Trophoblast cell (in vitro differentiated cells and primary cell): ENCODE results near the gene TNS1.

Source experiments
- DNase-seq, 2 donors: peaks; one replicate each; pipeline ENCODE4 v3.0.0-alpha.2; 2016
- H2AFZ ChIP-seq: 2 replicates; pipeline ENCODE4 v1.6.1; 2013; ENCODE audit warnings: low read length, moderate library complexity, mild to moderate bottlenecking; ENCODE audit not compliant: insufficient read depth, poor library complexity
- H2AK5ac ChIP-seq: 2 replicates; pipeline ENCODE4 v1.6.1; 2013; ENCODE audit warnings: mild to moderate bottlenecking, low read length
- H2BK120ac ChIP-seq: 2 replicates; pipeline ENCODE4 v1.6.1; 2013; ENCODE audit warnings: low read length, mild to moderate bottlenecking, moderate library complexity; ENCODE audit not compliant: insufficient read depth, poor library complexity
- H2BK12ac ChIP-seq: 2 replicates; pipeline ENCODE4 v1.6.1; 2013; ENCODE audit warnings: mild to moderate bottlenecking, low read length, moderate library complexity
- H2BK5ac ChIP-seq: 2 replicates; pipeline ENCODE4 v1.6.1; 2013; ENCODE audit warnings: low read length, low read depth, moderate library complexity, mild to moderate bottlenecking; ENCODE audit not compliant: poor library complexity
- H3K14ac ChIP-seq: 2 replicates; pipeline ENCODE4 v1.6.1; 2013; ENCODE audit warnings: mild to moderate bottlenecking, low read length
- H3K18ac ChIP-seq: 2 replicates; pipeline ENCODE4 v1.6.1; 2013; ENCODE audit warnings: mild to moderate bottlenecking, low read length
- H3K23ac ChIP-seq: 2 replicates; pipeline ENCODE4 v1.6.1; 2013; ENCODE audit warnings: low read length
- H3K27ac ChIP-seq: 2 replicates; pipeline ENCODE4 v1.5.1; 2013; ENCODE audit warnings: low read depth, mild to moderate bottlenecking, inconsistent platforms, low read length, moderate library complexity
- H3K27me3 ChIP-seq: 2 replicates; pipeline ENCODE4 v1.6.1; 2013; ENCODE audit warnings: inconsistent platforms, mild to moderate bottlenecking, low read length, moderate library complexity; ENCODE audit not compliant: insufficient read depth
- H3K36me3 ChIP-seq, 2 experiments: 1 replicate in 1 of 2; 2 replicates in 1 of 2; pipeline ENCODE4 v1.6.1; 2013; ENCODE audit warnings: low read length in 2 of 2, mild to moderate bottlenecking in 2 of 2, moderate library complexity in 1 of 2; ENCODE audit not compliant: insufficient read depth in 2 of 2, control insufficient read depth in 1 of 2
- H3K4ac ChIP-seq: 2 replicates; pipeline ENCODE4 v1.6.1; 2013; ENCODE audit warnings: low read depth, mild to moderate bottlenecking, low read length, moderate library complexity
- H3K4me1 ChIP-seq, 2 experiments: 1 replicate in 1 of 2; 2 replicates in 1 of 2; pipeline ENCODE4 v1.6.1; 2013; ENCODE audit warnings: low read length in 2 of 2, mild to moderate bottlenecking in 2 of 2, moderate library complexity in 1 of 2; ENCODE audit not compliant: insufficient read depth in 2 of 2, control insufficient read depth in 1 of 2
- H3K4me2 ChIP-seq: 2 replicates; pipeline ENCODE4 v1.6.1; 2013; ENCODE audit warnings: inconsistent platforms, mild to moderate bottlenecking, low read length, moderate library complexity
- H3K4me3 ChIP-seq: 2 replicates; pipeline ENCODE4 v1.5.1; 2013; ENCODE audit warnings: mild to moderate bottlenecking, low read depth, low read length, inconsistent platforms
- H3K79me1 ChIP-seq: one replicate; pipeline ENCODE4 v1.6.1; 2013; ENCODE audit warnings: low read length
- H3K79me2 ChIP-seq: 2 replicates; pipeline ENCODE4 v1.6.1; 2013; ENCODE audit warnings: low read length, mild to moderate bottlenecking; ENCODE audit not compliant: control insufficient read depth, insufficient read depth, poor library complexity
- H3K9ac ChIP-seq: 2 replicates; pipeline ENCODE4 v1.6.1; 2013; ENCODE audit warnings: mild to moderate bottlenecking, low read length
- H3K9me3 ChIP-seq: 2 replicates; pipeline ENCODE4 v1.6.1; 2013; ENCODE audit warnings: low read depth, mild to moderate bottlenecking, control low read depth, inconsistent platforms, low read length; ENCODE audit not compliant: insufficient read depth
- H4K12ac ChIP-seq: 2 replicates; pipeline ENCODE4 v1.6.1; 2013; ENCODE audit warnings: low read depth, mild to moderate bottlenecking, low read length, moderate library complexity
- H4K8ac ChIP-seq: 2 replicates; pipeline ENCODE4 v1.6.1; 2013; ENCODE audit warnings: low read depth, mild to moderate bottlenecking, low read length, moderate library complexity
- H4K91ac ChIP-seq: one replicate; pipeline ENCODE4 v1.6.1; 2013; ENCODE audit warnings: low read depth, mild to moderate bottlenecking, low read length, moderate library complexity
- WGBS: extraction: QIAGEN DNeasy Blood & Tissue Kit; methylation state at CpG from one replicate; pipeline ENCODE4 v1.1.7; 2013; ENCODE audit warnings: missing lambda C conversion rate; ENCODE audit not compliant: insufficient read length, insufficient coverage; ENCODE audit errors: extremely low coverage; 5-methylcytosine and 5-hydroxymethylcytosine counted together

The TNS1 gene

DNA sequence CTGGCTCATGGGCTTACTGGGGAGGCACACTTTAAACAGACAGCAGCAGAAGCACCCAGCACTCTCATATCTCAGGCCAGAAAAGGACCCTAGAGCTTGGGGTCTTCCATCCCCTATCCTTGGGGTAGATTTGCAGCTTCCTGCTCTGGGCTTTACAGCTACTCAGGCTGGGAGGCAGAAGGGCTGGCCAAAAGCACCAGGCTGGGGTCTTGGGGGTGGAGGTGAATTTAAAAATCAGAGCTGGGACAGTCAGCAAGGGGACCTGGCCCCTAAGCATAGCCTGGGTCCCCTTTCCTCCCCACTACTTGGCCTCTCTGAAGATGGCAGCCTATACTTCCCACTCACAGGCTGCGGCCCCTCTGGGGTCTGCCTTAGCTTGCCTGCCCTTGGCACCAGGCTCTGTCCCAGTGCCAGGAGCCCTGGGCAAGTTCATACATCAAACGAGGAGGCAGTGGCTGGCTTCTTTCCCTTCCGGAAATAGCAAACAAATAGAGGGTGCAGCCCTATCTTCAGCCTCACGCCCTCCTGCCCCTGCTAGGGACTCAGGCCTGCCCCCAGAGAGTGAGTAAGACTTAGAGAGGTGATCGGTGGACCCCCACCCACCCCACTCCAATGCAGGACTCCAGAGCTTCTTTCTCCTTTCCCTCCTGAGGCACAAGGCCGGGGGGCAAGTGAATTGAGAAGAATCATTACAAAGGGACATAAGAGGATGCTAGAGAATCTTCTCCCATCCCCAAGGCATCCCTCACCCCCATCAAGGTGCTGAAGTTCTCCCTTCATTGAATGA is 26.0 kb upstream of the TNS1 start:
- H3K4me1 ChIP-seq: no peaks in the 10 kb centered on the region
- peaks cover 8% of the 10 kb centered on the region for H3K9me3 ChIP-seq
- H4K8ac ChIP-seq: no peak overlapping the region
- H2BK120ac ChIP-seq: no peak overlapping the region
- no peak overlapping the region for H4K91ac ChIP-seq
- no peak overlapping the region for H3K9ac ChIP-seq
- no peak overlapping the region for H2AFZ ChIP-seq
- no peak overlapping the region for H2BK12ac ChIP-seq
- no peak overlapping the region for H3K4me2 ChIP-seq
- no peaks in the 10 kb centered on the region for H3K79me1 ChIP-seq
- H3K14ac ChIP-seq: no peak overlapping the region
- H3K79me2 ChIP-seq: no peaks in the 10 kb centered on the region
- H3K18ac ChIP-seq: no peak overlapping the region
- no peak overlapping the region for H3K27ac ChIP-seq
- no peak overlapping the region for H3K4ac ChIP-seq
- no peak overlapping the region for H3K23ac ChIP-seq
- H2BK5ac ChIP-seq: no peak overlapping the region
- H3K27me3 ChIP-seq: peaks cover 18% of the 10 kb centered on the region
- no peak overlapping the region for H2AK5ac ChIP-seq
- no peak for DNase-seq
- H3K4me3 ChIP-seq: no peak overlapping the region
- H4K12ac ChIP-seq: no peak overlapping the region
- no CpG with 5 or more reads among the region's 6 CpGs for WGBS
- no peaks in the 10 kb centered on the region for H3K36me3 ChIP-seq

- H2BK120ac ChIP-seq: no peak overlapping the region
- no peak for DNase-seq
These were observed 25.3 kb upstream of the TNS1 start for GRCh38 chr2:218028189-218028495.

DNA sequence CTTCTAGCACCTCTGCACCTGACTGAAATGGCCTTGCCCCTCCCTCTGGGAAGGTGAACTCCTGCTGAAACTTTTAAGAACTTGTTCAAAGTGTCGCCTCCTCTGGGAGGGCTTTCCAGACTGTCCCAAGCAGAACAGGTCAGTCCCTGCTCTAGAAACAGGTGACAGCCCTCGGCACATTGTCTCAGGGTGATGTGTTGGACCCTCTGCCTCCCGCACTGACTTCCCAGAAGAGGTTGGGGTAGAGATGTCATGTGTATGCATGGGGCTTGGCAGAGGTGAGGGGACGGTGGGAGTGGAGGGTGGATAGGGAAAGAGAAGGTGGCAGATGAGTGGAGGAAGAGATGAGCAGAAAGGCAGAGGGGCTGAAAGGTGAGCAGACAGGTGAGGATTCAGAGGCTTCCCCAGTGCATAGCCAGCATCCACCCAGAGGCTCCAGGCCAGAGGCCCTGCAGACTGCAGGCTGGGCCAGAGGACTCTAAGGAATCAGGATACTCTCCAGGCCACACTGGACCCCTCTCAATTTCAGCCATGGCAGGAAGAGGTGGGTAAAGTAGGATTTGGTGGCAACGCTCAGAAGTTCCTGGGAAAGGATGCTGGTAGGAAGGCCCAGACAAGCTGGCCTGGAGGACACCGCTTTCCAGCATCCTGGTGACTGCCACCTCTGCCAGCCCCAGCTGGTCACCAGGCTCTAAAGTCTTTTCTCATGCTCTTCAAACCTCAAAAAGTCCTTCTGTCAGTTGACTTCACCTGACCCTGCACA is 24.8 kb upstream of the TNS1 start:
- 100% methylated on average over 1 of the region's 6 CpGs for WGBS
- no peaks in the 10 kb centered on the region for H3K36me3 ChIP-seq
- H4K12ac ChIP-seq: no peak overlapping the region
- H3K27ac ChIP-seq: no peak overlapping the region
- no peak overlapping the region for H2BK12ac ChIP-seq
- H3K4me3 ChIP-seq: no peak overlapping the region
- no peak overlapping the region for H3K14ac ChIP-seq
- H2AK5ac ChIP-seq: no peak overlapping the region
- no peak overlapping the region for H3K23ac ChIP-seq
- peaks cover 10% of the 10 kb centered on the region for H3K9me3 ChIP-seq
- no peaks in the 10 kb centered on the region for H3K79me1 ChIP-seq
- no peak overlapping the region for H3K18ac ChIP-seq
- H2AFZ ChIP-seq: no peak overlapping the region
- no peak overlapping the region for H2BK120ac ChIP-seq
- H3K27me3 ChIP-seq: peaks cover 8% of the 10 kb centered on the region
- no peak overlapping the region for H3K9ac ChIP-seq
- H3K4me2 ChIP-seq: no peak overlapping the region
- no peak overlapping the region for H4K91ac ChIP-seq
- H3K79me2 ChIP-seq: no peaks in the 10 kb centered on the region
- no peak overlapping the region for H3K4ac ChIP-seq
- H3K4me1 ChIP-seq: no peaks in the 10 kb centered on the region
- no peak overlapping the region for H4K8ac ChIP-seq
- no peak overlapping the region for H2BK5ac ChIP-seq
- DNase-seq: no peak

More at GRCh38 chr2:218028189-218028495, 25.3 kb upstream of the TNS1 start:
- no peak overlapping the region for H3K14ac ChIP-seq
- H3K4me2 ChIP-seq: no peak overlapping the region
- no peaks in the 10 kb centered on the region for H3K79me2 ChIP-seq
- no peak overlapping the region for H2BK5ac ChIP-seq
- H3K4me1 ChIP-seq: no peaks in the 10 kb centered on the region
- H3K27me3 ChIP-seq: peaks cover 13% of the 10 kb centered on the region
- no peak overlapping the region for H3K23ac ChIP-seq
- no peak overlapping the region for H2AK5ac ChIP-seq
- no CpG with 5 or more reads among the region's 2 CpGs for WGBS
- no peak overlapping the region for H4K12ac ChIP-seq
- no peak overlapping the region for H4K91ac ChIP-seq
- no peak overlapping the region for H3K4me3 ChIP-seq
- no peak overlapping the region for H2BK12ac ChIP-seq
- H3K4ac ChIP-seq: no peak overlapping the region
- no peak overlapping the region for H2AFZ ChIP-seq
- H3K79me1 ChIP-seq: no peaks in the 10 kb centered on the region
- peaks cover 8% of the 10 kb centered on the region for H3K9me3 ChIP-seq
- no peak overlapping the region for H3K27ac ChIP-seq
- no peak overlapping the region for H3K18ac ChIP-seq
- H3K36me3 ChIP-seq: no peaks in the 10 kb centered on the region
- H4K8ac ChIP-seq: no peak overlapping the region
- H3K9ac ChIP-seq: no peak overlapping the region

- no CpG with 5 or more reads among the region's 17 CpGs for whole genome bisulfite sequencing
These were observed 24.1 kb upstream of the TNS1 start for GRCh38 chr2:218026676-218027425.

More at GRCh38 chr2:218026676-218027425, 24.1 kb upstream of the TNS1 start:
- H3K27ac ChIP-seq: no peak overlapping the region
- H2AFZ ChIP-seq: no peak overlapping the region
- no peak overlapping the region for H2BK5ac ChIP-seq
- peaks cover under 1% of the 10 kb centered on the region for H3K27me3 ChIP-seq
- no peaks in the 10 kb centered on the region for H3K4me1 ChIP-seq
- no peaks in the 10 kb centered on the region for H3K36me3 ChIP-seq
- H3K14ac ChIP-seq: no peak overlapping the region
- H3K79me2 ChIP-seq: no peaks in the 10 kb centered on the region
- peaks cover 10% of the 10 kb centered on the region for H3K9me3 ChIP-seq
- H3K23ac ChIP-seq: no peak overlapping the region
- no peak overlapping the region for H3K9ac ChIP-seq
- no peak overlapping the region for H4K91ac ChIP-seq
- H3K4ac ChIP-seq: no peak overlapping the region
- H2BK120ac ChIP-seq: no peak overlapping the region
- no peak overlapping the region for H2AK5ac ChIP-seq
- H4K12ac ChIP-seq: no peak overlapping the region
- H4K8ac ChIP-seq: no peak overlapping the region
- no peak overlapping the region for H3K18ac ChIP-seq
- H3K4me2 ChIP-seq: no peak overlapping the region
- H2BK12ac ChIP-seq: no peak overlapping the region
- H3K79me1 ChIP-seq: no peaks in the 10 kb centered on the region
- no peak for DNase-seq
- no peak overlapping the region for H3K4me3 ChIP-seq
